Activated naive CD4-positive, alpha-beta T cell treated with Interleukin-2 at 50 U/mL for 16 hours (primary cell): ENCODE data around the gene TMPRSS5.
"Not testable (repeated sequence)": the region's sequence is repeated elsewhere in the genome, so short reads cannot be mapped to it uniquely, and the experiment has no call there.

ENCODE experiments used
- DNase-seq: peaks from one replicate; pipeline ENCODE4 v3.0.0-alpha.2; 2020

TMPRSS5 gene

DNA sequence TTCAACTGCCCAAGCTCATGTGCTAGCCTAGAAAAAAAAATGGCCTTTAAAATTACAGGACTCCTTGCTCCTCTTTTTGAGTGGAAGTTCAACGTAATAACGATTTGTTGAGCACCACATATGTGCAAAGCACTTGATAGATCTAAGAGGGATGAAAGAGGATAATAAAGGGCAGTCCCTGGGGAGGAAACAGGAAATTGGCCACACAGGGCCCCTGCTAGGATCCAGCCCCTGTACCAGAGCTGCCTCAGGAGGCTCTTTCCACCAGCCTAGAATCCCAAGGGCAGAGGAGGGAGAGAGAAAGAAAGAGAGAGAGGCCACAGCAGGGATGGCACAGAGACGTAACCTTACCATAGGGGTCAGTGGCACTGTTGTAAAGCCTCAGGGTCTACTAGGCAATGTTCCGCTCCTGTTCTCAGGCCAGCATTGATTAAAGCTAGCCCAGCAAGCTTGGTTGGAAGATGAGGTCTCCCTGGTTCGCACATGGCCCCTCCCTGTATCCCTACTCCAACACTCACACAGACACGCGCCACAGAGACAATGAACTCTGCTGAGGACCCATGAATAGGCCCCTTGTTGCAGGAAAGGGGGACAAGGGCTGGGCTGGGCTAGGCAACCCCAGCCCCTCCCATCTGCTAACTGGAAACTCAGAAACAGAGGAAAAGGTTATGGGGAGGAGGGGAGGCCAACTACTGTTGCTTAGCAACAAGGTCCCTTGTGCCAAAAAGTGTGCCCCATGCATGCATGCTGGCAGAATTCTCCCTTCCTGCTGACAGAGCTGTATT, at the start of gene TMPRSS5:
TSS of gene TMPRSS5 (minus strand) at position 438 of the 785 bp plus-strand sequence. CDS start at position 354, 84 bp downstream.
- DNase-seq: no peak

DNA sequence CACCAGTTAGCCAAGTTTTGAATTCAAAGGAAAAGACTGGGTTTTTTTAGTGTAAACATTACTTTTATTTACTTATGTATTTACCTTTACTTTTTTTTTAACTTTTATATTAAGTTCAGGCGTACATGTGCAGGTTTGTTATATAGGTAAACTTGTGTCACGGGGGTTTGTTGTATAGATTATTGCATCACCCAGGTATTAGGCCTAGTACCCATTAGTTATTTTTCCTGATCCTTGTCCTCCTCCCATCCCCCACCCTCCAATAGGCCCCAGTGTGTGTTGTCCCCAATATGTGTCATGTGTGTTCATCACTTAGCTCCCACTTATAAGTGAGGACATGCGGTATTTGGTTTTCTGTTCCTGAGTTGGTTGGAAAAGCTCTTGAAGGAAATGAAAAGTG, 46.8 kb upstream of the TMPRSS5 start:
- DNase-seq: no peak

DNA sequence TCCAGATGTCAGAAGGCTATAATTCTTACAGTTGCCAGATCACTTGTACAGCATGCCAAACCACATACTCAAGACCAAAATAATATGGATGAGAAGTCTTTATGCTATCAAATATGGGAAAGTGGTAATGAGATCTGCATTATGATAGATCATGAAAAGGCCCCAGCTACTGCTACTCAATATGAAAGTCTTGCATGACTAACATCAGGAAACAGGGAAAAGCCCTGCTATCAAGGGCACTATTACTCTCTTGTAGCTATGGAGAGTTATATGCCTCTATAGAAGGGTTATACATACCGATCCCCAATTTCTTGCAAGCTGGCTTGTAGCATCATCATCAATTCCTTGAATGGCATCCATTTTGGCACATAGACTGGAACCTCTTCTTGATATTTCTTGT, 30.2 kb upstream of the TMPRSS5 start:
- DNase-seq: no peak

- no peak for DNase-seq
These were observed 26.0 kb upstream of the TMPRSS5 start for GRCh38 chr11:113732092-113732491.

GRCh38 chr11:113730887-113731726, 25.0 kb upstream of the TMPRSS5 start:
- DNase-seq: no peak

DNA sequence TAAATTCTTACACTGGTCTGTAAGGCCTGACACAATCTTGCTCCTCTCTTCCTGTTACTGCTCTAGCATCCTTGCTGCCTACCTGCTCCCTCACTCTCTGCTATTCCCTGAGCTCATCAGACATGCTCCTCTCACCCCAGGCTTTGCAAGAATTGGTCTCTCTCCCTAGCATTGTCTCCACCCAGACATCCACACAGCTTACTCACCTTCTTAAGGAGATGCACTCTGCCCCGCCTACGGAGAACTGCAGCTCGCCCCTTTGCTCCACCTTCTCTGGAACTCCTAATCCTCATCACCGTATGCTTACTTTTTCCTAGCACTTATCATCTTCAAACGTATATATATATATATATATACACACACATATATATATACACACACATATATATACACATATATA, 23.3 kb upstream of the TMPRSS5 start:
- DNase-seq: no peak

DNA sequence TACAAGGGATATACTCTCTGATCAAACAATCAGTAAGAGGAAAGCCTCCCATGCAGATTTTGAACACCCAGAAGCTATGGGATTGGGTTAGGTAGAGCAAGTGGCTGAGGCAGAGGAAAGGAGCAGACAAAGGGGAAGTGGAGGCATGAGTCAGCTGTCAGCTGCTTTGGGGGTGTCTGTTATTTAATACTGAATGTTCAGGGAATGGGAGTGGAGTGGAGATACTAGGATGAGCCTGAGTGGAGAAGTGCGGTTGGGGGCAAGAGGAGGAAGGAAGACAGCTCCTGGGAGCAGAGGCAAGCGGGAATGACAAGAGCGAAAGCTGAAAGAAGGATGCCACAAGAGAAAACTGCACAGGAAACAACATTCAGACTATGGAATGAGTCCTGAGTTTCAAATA, 22.7 kb upstream of the TMPRSS5 start:
- DNase-seq: no peak

GRCh38 chr11:113725913-113726312, 19.8 kb upstream of the TMPRSS5 start:
- DNase-seq: no peak

GRCh38 chr11:113725407-113725806, 19.3 kb upstream of the TMPRSS5 start:
- no peak for DNase-seq

DNA sequence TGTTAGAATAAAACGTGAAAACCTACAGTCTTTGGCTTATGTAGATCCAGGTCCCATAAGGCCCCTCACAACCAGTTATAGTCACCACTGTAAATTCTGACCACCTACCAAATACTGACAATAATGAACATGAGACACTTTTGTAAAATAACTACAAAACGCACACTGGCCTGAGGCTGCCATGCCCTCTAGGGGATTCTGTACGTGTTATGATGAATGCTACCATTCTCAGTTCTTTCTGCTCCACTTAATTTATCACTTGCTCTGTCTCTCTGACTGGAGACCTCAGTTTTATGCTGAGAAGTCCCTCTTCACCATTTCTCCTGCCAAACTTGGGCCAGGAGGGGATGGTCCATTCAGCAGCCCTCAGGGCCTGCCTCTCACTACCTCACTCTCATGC, 18.7 kb upstream of the TMPRSS5 start:
- no peak for DNase-seq

DNA sequence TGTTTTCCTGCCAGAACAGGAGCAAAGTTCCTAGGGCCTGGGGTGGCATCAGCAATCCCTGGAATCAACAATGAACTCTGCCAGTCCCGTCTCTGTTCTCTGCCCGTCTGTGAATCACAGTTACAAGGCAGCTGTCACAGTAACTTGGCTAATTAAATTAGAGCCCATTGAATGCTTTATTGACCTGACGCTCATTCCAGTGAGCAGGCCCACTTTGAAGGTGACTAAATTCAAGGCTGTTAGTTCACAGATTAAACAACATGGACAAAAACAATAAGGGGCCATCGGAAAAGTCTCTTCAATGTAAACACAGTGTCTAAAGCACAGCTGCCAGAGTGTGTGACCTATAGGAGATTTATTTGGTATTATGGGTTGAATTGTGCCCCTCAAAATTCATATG, 17.7 kb upstream of the TMPRSS5 start:
- no peak for DNase-seq

- no peak for DNase-seq
These were observed 16.8 kb upstream of the TMPRSS5 start for GRCh38 chr11:113722934-113723333.

DNA sequence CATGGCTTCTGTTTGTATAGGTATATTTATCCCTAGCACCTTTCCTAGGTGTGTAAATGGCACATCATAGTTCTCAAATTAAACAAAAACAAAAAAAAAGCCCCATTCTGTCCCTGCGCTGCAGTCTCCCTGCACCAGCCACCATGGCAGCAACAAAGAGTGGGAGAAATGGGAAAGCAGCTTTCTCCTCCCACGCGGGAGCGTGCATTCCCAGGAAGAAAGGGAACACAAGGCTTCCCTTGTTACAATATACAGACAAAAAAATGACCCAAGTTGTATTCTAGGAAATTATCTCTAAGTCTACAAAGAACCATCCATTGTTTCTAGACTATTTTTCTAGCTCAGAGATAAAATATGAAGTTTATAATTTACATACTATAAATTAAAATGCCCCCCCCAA, 16.1 kb upstream of the TMPRSS5 start:
- DNase-seq: no peak

DNA sequence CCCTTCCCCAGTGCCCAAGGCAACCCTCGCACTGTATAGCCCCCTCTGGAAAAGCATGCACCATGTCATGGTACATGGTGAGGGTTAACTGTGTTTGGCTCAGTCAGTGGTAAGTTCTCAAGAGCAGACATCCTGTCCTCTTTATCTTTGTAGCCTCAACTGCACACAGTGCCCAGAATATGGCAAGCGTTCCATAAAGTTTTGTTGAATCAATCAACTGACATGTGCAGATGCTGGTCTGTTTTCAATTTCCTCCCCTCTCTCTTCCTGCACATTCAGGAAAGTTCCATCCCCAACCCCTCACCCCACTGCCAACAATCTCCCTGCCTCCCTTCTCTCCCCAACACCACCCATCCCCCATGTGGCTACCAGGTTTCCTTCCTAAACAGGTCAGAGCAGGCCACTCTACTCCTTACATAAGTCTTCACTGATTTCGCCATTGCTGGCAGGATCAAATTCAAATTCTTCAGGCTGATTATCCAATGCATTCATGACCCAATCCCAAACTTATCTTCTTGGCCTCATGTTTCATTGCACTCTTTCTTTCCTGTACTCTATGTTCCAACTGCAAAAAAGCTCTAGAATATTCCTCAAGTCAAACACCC, 15.5 kb upstream of the TMPRSS5 start:
- DNase-seq: no peak

GRCh38 chr11:113720478-113720877, 14.4 kb upstream of the TMPRSS5 start:
- DNase-seq: not testable (repeated sequence)

DNA sequence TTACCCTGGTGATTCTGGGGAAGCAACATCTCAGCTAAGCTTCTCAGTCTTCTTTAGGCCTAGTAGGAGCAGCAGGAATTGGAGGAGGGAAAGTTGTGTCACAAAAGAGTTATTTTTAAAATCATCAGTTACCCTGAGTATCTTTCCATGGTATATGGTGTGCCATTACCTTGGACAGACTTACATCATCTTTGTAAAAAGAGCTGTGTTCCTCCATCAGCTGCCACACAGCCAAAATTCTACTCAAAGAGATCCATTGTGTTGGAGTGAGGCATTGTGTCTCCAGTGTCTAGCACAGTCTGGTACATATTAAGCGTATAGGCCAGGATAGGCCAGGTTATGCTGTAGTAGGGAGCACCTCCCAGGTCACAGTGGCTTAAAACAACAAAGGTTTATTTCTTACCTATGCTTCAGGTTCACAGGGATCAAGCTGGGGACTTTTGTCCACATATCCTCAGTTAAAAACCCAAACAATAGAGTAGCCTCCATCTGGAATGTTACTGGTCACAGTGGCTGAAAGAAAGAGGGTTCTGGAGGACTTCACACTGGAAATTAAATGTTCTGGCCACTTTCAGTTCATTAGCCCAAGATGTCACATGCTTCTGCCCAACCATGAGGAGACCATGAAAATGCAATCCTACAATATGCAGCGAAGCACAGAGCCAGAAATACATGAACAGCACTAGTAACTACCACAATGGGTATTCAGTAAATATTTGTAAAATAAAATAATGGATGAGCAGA, 9.9 kb upstream of the TMPRSS5 start:
- DNase-seq: no peak

DNA sequence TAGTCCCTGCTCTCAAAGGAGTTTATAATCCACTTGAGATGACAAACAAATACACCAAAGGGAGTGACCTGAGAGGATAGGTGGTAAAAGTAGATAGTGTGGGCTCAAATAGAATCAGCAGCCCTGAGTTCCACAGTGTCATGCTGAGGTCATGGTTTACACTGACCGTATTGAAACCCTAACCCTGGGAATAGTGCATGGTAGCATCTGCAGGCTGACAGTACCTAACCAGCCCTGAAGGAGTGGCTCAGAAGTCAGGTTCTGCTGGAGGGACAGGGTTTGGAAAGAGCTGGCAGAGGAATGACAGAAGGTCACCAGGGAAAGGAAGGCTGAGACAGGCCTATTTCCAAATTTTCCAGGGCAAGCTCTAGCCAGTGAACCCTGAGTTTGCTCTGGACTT, 9.2 kb upstream of the TMPRSS5 start:
- DNase-seq: no peak

DNA sequence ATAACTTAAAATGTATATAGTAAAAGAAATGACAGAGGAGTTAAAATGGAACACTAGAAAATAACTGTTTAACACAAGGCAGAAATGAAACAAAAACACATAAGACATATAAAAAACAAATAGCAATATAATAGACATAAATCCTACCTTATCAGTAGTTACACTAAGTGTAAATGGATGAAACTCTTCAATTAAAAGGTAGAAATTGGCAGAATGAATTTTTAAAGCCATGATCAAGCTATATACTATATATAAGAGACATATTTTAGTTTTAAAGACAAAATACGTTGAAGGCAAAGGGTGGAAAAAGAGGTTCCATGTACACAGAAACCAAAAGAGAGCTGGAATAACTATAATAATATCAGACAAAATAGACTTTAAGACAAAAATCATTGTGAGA, 4.9 kb upstream of the TMPRSS5 start:
- no peak for DNase-seq

DNA sequence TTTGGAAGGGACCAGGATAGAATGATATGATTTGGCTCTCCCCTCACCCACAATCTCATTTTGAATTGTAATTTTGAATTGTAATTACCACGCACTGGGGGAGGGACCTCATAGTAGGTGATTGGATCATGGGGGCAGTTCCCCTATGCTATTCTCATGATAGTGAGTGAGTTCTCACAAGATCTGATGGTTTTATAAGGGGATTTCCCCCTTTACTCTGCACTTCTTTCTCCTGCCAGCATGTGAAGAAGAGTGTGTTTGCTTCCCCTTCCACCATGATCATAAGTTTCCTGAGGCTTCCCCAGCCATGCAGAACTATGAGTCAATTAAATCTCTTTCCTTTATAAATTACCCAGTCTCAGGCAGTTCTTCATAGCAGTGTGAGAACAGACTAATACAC, 2.6 kb downstream of the TMPRSS5 start:
- not testable (repeated sequence) for DNase-seq

DNA sequence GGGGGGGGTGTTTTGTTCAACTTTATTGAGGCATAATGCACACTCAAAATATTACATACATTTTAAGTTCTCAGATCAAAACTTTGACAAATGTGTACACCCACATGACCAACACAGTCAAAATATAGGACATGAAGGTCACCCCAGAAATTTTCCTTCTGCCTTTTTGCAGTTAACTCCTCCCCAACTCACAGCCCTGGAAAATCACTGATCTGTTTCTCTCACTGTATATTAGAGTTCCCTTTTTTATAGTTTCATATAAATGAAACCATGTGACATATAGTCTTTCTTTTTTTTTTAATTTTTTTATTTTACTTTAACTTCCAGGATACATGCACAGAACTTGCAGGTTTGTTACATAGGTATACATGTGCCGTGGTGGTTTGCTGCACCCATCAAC, 4.6 kb downstream of the TMPRSS5 start:
- no peak for DNase-seq

DNA sequence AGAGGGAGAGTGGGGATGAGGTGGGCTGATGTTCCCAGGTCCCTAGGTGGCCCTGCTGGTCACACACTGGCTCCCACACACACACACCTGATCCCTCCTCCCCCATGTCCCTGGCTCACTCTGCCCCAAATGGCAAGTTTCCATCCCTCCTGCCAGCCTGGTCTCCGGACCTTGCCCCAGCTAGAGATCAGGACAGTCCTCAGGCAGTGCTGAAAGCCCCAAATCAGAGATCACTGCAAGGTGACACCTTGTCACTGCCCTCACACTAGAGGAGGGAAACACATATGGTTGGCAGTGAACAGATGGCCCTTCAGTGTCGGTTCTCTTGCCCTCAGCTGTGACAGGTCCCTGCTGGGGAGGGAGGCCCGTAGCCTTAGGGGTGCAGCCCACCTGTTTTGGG, 7.6 kb downstream of the TMPRSS5 start:
- no peak for DNase-seq

- DNase-seq: no peak
These were observed 8.2 kb downstream of the TMPRSS5 start for GRCh38 chr11:113697756-113698407.

GRCh38 chr11:113697111-113697510, 9.0 kb downstream of the TMPRSS5 start:
- DNase-seq: no peak
